Fibroblast of pulmonary artery (primary cell): ENCODE measurements around the gene STXBP4.
A peak's percentile ranks its signal among the peaks of the same experiment; 100 is the strongest.

Experiments
- DNase-seq: peaks from one replicate; pipeline ENCODE4 v3.0.0-alpha.2; 2010; ENCODE audit warnings: low read depth
- H3K4me3 ChIP-seq: replicated peaks from 2 replicates; pipeline ENCODE4 v1.5.1; 2011; ENCODE audit warnings: low read depth, mild to moderate bottlenecking, control low read depth, low read length, moderate library complexity
- TF ChIP-seq, protein P1 (sequence below): IDR thresholded peaks from 2 replicates; pipeline ENCODE4 v1.5.1; 2011; ENCODE audit warnings: mild to moderate bottlenecking, control low read depth, low read length, inconsistent platforms; ENCODE audit errors: missing control alignments

Gene STXBP4

GRCh38 chr17:54935471-54935870, 33.1 kb upstream of the STXBP4 start:
- no peak for DNase-seq
- TF ChIP-seq, protein P1, sequence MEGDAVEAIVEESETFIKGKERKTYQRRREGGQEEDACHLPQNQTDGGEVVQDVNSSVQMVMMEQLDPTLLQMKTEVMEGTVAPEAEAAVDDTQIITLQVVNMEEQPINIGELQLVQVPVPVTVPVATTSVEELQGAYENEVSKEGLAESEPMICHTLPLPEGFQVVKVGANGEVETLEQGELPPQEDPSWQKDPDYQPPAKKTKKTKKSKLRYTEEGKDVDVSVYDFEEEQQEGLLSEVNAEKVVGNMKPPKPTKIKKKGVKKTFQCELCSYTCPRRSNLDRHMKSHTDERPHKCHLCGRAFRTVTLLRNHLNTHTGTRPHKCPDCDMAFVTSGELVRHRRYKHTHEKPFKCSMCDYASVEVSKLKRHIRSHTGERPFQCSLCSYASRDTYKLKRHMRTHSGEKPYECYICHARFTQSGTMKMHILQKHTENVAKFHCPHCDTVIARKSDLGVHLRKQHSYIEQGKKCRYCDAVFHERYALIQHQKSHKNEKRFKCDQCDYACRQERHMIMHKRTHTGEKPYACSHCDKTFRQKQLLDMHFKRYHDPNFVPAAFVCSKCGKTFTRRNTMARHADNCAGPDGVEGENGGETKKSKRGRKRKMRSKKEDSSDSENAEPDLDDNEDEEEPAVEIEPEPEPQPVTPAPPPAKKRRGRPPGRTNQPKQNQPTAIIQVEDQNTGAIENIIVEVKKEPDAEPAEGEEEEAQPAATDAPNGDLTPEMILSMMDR, result no peak
- H3K4me3 ChIP-seq, result no peak overlapping the region

DNA sequence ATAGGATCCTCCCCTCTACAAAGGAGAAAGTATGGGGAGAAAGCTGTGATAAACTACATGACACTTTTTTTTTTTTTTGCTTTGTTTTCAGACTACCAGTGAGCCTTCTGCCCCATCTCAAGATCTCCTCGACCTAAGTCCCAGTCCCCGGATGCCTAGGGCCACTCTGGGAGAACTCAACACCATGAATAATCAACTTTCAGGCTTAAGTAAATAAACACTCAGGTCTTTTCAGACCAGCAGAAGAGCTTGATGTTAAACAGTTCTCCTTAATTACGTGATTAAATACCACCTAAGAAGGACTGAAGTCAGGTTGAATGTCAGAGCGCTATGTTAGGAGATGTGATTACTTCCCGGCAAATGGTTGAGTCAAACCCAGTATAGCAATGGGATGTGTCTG, 31.5 kb upstream of the STXBP4 start:
- TF ChIP-seq, protein P1, result no peak
- H3K4me3 ChIP-seq, result no peak overlapping the region
- DNase-seq, result no peak

- H3K4me3 ChIP-seq, result no peak overlapping the region
- TF ChIP-seq, protein P1, result no peak
- no peak for DNase-seq
Measured at GRCh38 chr17:54937426-54937825, 31.1 kb upstream of the STXBP4 start.

DNA sequence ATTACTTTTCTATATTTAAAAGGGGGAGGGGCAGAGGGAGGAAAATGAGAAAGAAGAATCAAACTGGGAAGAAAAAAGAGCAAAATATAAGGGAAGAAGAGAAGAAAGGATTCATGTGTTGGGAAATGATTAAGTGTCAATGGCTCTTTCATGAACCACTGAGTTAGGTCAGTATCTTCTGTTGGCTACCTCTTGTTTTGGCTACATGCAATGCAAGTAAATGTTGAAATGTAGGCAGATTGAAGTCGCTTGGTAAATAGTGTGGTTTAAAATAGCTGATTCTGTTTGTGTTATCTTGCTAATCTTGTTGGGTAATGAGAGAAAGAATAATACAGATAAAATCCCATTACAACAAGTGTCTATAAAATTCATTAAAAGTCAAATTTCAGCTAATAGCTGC, 27.3 kb upstream of the STXBP4 start:
- no peak overlapping the region for H3K4me3 ChIP-seq
- DNase-seq, result no peak
- TF ChIP-seq, protein P1, result no peak

GRCh38 chr17:54944796-54945195, 23.8 kb upstream of the STXBP4 start:
- TF ChIP-seq, protein P1, result no peak
- H3K4me3 ChIP-seq, result no peak overlapping the region
- DNase-seq, result peak; percentile 10

DNA sequence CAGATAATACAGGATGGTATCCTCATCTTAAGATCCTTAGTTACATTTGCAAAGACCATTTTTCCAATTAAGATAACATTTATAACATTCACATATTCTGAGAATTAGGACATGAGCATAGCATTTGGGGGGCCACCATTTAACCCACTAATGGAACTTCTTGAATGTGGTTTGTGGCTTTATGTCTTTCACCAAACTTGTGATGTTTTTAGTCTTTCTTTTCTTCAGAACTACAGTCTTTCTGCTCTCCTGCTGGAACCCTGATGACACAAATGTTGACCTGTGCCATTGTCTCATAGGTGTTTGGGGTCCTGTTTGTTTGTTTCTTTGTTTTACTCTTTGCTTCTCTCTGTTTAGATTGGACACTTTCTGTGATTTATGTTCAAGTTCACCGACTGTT, 23.3 kb upstream of the STXBP4 start:
- H3K4me3 ChIP-seq, result no peak overlapping the region
- TF ChIP-seq, protein P1, result no peak
- DNase-seq, result no peak

DNA sequence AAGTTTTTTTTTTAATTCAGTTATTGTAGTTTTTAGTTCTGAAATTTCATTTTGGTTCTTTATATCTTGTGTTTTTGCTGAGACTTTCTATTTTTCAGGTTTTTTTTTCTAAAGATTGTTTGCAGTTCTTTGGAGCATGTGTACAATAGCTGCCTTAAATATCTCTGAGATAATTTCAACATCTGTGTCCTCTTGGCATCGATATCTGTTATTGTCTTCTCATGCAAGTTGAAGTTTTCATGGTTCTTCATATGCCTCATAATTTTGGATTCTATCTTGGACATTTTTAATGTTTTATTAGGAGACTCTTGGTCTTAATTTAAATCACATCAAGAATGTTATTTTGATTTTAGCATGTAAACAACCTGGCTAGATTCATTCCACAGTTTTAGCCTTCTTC, 22.9 kb upstream of the STXBP4 start:
- H3K4me3 ChIP-seq, result no peak overlapping the region
- TF ChIP-seq, protein P1, result no peak
- DNase-seq, result peak; percentile 49
